ENCODE results near the gene MRPL11.

Gene MRPL11
- total RNA-seq = 9.2 reads per million, percentile 30 among the genes with 10 or more reads in this experiment

GRCh38 chr11:66438504-66439466 is at the start of gene MRPL11:
Gene MRPL11 (minus strand): TSS chr11:66438848. CDS start chr11:66438754, 94 bp downstream.
- peak; percentile 86 for DNase-seq

GRCh38 chr11:66484806-66485380 is 46.2 kb upstream of the MRPL11 start:
- no peak for DNase-seq

GRCh38 chr11:66480117-66480938 is 41.7 kb upstream of the MRPL11 start, which contains the start of gene DPP3:
Gene DPP3 (plus strand): TSS chr11:66480434. CDS start chr11:66482201, 1,767 bp downstream.
- peak; percentile 94 for DNase-seq

DNA sequence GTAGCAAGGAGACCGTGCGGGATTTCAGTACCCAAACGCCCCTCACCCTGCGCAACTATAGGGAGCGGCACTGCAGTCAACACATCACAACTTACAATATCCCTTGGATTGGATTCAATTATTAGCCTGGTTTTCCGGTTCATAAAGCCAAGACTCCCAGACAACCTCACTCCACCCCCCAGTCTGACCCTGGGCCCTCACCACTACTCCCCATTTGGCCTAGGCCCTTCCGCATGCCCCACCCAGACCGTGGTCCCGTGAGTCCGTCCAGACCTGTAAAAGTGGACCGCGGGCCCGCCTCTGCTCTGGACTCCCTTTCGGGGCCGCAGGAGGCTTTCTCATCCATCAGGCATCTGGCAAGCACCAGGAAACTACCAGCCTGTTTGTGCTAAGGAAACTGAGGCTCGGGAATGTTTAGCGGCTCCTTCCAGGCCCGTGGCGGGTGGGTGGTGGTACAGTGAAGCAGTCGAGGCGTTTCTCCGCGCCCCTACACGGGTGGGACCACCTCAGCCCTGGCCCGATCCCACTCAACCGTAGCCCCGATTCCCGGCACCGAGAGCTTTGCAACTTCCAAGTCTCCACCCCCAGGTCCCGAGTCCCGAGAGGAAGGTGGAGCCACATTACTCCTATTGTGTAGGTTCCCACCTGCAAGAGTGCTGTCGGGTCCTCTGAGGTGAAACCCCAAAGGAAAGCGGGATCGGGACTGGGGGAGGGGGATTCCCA is 40.9 kb upstream of the MRPL11 start:
- DNase-seq = no peak

DNA sequence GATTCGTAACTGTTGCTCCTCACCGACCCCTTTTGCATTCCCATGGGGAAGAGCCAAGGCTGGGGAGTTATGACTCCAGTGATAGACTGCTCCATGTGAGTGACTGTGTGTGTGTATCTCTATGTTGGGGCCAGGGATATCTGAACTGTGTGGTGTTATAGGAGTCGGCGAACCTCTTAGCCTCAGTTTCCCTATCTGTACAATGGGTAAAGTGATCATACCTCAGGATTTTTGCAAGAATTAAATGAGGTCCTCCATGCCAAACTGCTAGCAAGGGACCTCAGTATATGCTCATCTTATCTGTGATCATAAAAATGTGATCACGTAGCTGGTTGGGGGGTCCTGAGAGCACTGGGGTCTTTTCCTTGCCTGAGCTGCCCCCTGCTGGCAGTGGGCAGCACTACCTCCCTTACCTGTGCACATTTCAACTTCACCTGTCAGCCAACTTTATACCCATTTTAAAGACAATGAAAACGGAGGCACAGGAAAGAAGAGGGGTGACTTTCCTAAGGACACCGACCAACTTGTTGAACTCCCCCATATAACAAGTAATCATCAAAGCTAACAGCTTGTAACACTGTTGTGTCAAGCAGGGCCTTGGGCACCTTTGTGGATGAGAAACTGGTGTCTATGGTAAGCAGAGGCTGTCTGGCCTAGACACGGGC is 40.2 kb upstream of the MRPL11 start:
- no peak for DNase-seq

DNA sequence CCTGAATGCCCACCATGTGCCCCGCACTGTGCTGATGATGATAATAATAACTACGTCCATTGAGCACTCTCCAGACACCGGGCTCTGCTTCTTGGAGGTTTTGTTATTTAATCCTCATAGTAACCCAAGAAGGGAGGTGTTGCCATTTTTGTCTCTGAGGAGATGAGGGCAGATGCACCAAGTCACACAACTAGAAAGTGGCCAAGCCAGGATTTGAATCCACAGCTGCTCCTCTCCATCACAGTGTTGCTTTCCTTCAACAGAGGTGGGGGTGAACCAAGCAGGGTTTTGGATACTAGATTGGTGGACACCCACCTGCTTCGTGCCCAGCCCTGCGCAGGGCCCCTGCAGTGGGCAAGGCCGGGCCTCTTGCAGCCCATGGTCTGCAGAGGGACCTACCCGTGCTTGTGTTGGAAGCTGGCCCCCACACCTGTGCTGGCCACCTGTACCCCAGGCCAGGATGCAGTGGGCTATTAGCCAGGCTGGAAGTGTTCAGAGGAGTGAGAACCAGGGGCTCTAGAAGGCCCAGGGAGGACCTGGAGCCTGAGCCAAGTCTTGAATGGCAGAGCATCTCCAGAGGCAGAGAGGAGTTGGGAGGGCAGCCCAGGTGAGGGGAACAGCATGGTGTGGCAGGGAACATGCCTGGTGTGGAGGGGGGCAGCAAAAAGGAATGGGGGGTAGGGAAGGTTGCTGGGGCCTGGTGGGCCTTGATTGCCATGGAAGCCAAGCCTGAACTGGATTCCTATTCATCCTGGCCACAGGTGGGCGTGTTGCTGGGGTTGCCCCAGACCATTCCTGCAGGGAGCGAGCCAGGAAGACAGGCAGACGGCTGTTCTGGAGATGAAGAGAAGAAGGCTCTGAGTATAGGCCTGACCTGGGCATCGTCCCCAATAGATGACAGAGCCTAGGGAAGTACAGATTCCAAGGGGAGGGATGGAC is 38.9 kb upstream of the MRPL11 start:
- DNase-seq = no peak

- DNase-seq = no peak
Measured at GRCh38 chr11:66476841-66477251, 38.2 kb upstream of the MRPL11 start.

GRCh38 chr11:66476173-66476840 is 37.7 kb upstream of the MRPL11 start:
- DNase-seq = no peak

GRCh38 chr11:66475349-66476172 is 36.9 kb upstream of the MRPL11 start:
- DNase-seq = no peak

GRCh38 chr11:66473608-66474515 is 35.2 kb upstream of the MRPL11 start:
- no peak for DNase-seq

DNA sequence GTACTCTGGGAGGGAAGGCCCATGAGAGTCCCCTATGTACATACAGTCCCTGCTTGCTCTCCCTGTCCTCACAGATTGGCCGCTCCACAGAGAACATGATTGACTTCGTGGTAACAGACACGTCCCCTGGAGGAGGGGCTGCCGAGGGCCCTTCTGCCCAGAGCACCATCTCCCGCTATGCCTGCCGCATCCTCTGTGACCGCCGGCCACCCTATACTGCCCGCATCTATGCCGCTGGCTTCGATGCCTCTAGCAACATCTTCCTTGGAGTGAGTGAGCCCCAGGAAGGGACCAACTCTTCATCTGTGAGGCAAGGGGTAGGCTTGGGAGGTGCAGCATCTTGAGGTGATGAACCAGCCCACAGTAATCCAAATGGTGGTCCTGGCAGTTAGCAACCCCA is 34.5 kb upstream of the MRPL11 start:
- DNase-seq = no peak

DNA sequence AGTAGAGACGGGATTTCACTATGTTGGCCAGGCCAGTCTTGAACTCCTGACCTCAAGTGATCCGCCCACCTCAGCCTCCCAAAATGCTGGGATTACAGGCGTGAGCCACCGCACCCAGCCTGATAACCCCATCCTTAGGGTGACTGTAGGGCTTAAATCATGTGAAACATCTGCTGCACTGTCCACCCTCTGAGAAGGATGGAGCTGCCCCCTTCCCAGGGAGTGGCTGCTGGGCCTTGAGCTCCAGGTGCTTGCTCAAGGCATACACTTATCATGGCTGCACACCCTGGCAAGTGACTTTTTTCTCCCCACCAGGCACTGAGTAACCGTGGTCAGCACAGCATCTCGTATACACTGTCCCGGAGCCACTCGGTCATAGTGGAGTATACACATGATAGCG is 33.4 kb upstream of the MRPL11 start:
- no peak for DNase-seq

DNA sequence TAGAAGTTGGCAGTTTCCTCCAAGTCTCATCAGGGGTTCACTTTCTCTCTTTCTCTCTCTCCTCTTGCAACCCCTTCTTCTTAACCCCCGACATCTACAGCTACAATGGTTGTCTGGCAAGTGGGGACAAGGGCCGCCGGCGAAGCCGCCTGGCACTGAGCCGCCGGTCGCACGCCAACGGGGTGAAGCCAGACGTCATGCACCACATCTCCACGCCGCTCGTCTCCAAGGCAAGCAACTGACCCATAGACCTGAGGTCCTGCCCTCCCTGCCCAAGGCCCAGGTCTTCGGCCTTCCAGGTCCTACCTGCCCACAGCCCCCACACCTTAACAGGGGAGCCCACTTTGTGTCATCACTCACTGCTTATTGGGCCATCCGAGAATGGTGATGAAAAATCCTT is 32.5 kb upstream of the MRPL11 start:
- DNase-seq = no peak

DNA sequence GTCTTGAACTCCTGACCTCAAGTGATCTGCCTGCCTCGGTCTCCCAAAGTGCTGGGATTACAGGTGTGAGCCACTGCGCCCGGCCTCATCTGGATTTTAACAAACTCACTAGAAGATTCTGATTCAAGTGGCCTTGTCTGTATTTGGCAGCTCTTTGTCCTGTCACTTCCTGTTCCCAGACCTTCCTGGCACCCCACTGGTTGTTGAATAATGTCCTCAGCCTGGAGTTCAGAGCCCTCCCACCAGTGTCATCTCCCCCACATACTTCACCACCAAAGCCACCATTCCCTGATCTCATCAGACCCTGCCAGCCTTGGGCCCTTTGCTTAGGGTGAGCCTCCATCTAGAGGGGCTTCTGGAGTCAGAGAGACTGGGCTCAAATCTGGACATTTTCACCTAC is 31.4 kb upstream of the MRPL11 start:
- no peak for DNase-seq

- DNase-seq = no peak
Measured at GRCh38 chr11:66469441-66469840, 30.8 kb upstream of the MRPL11 start.

- no peak for DNase-seq
Measured at GRCh38 chr11:66468691-66469090, 30.0 kb upstream of the MRPL11 start.

DNA sequence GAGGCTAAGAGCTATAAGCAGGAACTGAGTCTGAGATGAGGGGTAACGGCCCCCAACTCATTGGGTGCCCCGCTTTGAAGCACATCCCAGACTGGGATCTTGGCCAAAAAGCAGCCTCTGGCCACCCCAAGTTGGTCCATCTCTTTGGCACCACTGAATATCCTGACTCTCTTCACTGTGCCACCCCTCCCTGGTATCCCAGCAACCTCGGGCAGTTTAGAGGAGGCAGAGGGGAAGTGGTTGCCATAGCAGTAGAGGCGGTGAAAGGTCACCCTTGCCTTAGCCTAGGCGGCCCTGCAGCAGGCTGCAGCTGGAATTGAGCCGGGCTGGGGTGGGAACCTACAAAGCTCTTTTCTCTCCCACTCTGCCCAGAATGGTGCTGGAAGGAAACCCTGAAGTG is 29.1 kb upstream of the MRPL11 start:
- no peak for DNase-seq
